Non-pigmented ciliary epithelial cell (primary cell): Measurements from ENCODE around the gene TMPRSS11A.

Source experiments
- DNase-seq: peaks from one replicate; pipeline ENCODE4 v3.0.0-alpha.2; 2010; ENCODE audit warnings: low read depth

TMPRSS11A gene

GRCh38 chr4:67869580-67870190 lies 93.6 kb downstream of the TMPRSS11A start:
- DNase-seq, result no peak

GRCh38 chr4:67861513-67861912 lies 101.8 kb downstream of the TMPRSS11A start:
- no peak for DNase-seq
